ENCODE results near the gene ZFHX3.

Gene ZFHX3

GRCh38 chr16:73040735-73041402 is 7.1 kb downstream of the ZFHX3 start:
- no peak overlapping the region for H3K4me3 ChIP-seq (replicated peaks in 1 of 2; ENCODE audit: low read depth in 2 of 2, low read length in 2 of 2)
- no peak for TF ChIP-seq CTCF (IDR thresholded peaks at IDR 0.05; ENCODE audit: low read depth, low read length)
- DNase-seq (ENCODE audit: low read depth in 2 of 2), result no peak

GRCh38 chr16:73040136-73040535 is 7.8 kb downstream of the ZFHX3 start:
- no peak for TF ChIP-seq CTCF (IDR thresholded peaks at IDR 0.05; ENCODE audit: low read depth, low read length)
- H3K4me3 ChIP-seq (replicated peaks in 1 of 2; ENCODE audit: low read depth in 2 of 2, low read length in 2 of 2), result no peak overlapping the region
- DNase-seq (ENCODE audit: low read depth in 2 of 2), result no peak

- no peak overlapping the region for H3K4me3 ChIP-seq (replicated peaks in 1 of 2; ENCODE audit: low read depth in 2 of 2, low read length in 2 of 2)
- TF ChIP-seq CTCF (IDR thresholded peaks at IDR 0.05; ENCODE audit: low read depth, low read length), result no peak
- no peak for DNase-seq (ENCODE audit: low read depth in 2 of 2)
These were observed 9.9 kb downstream of the ZFHX3 start for GRCh38 chr16:73037845-73038570.

GRCh38 chr16:73037331-73037745 is 10.6 kb downstream of the ZFHX3 start:
- DNase-seq (ENCODE audit: low read depth in 2 of 2), result no peak
- no peak overlapping the region for H3K4me3 ChIP-seq (replicated peaks in 1 of 2; ENCODE audit: low read depth in 2 of 2, low read length in 2 of 2)
- TF ChIP-seq CTCF (IDR thresholded peaks at IDR 0.05; ENCODE audit: low read depth, low read length), result no peak

- no peak for TF ChIP-seq CTCF (IDR thresholded peaks at IDR 0.05; ENCODE audit: low read depth, low read length)
- no peak for DNase-seq (ENCODE audit: low read depth in 2 of 2)
- H3K4me3 ChIP-seq (replicated peaks in 1 of 2; ENCODE audit: low read depth in 2 of 2, low read length in 2 of 2), result no peak overlapping the region
These were observed 11.7 kb downstream of the ZFHX3 start for GRCh38 chr16:73036074-73036826.

- no peak for DNase-seq (ENCODE audit: low read depth in 2 of 2)
- H3K4me3 ChIP-seq (replicated peaks in 1 of 2; ENCODE audit: low read depth in 2 of 2, low read length in 2 of 2), result no peak overlapping the region
These were observed 13.6 kb downstream of the ZFHX3 start for GRCh38 chr16:73034374-73034773.

More at GRCh38 chr16:73034374-73034773, 13.6 kb downstream of the ZFHX3 start:
- TF ChIP-seq CTCF (IDR thresholded peaks at IDR 0.05; ENCODE audit: low read depth, low read length), result no peak
